SK-N-MC (cell line): ENCODE results near the gene MX2.

Experiments
- FOXP2 ChIP-seq: optimal IDR thresholded peaks from 2 replicates; pipeline ENCODE3; 2011; ENCODE audit warnings: mild to moderate bottlenecking, moderate library complexity; ENCODE audit not compliant: insufficient read depth; ENCODE audit errors: extremely low read length, control extremely low read depth
- POLR2AphosphoS5 ChIP-seq: IDR thresholded peaks from 2 replicates; pipeline ENCODE4 v1.6.1; 2012; ENCODE audit warnings: mild to moderate bottlenecking, low read depth, low read length, borderline replicate concordance

DNA sequence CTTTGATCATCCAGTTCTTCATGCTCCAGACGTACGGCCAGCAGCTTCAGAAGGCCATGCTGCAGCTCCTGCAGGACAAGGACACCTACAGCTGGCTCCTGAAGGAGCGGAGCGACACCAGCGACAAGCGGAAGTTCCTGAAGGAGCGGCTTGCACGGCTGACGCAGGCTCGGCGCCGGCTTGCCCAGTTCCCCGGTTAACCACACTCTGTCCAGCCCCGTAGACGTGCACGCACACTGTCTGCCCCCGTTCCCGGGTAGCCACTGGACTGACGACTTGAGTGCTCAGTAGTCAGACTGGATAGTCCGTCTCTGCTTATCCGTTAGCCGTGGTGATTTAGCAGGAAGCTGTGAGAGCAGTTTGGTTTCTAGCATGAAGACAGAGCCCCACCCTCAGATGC, 96.7 kb downstream of the MX2 start:
- TF ChIP-seq POLR2AphosphoS5 (no peak), FOXP2 (no peak)
